ENCODE results near the gene AGPAT3.

The AGPAT3 gene

GRCh38 chr21:43981871-43982210 lies 116.8 kb downstream of the AGPAT3 start:
- DNase-seq, result no peak

DNA sequence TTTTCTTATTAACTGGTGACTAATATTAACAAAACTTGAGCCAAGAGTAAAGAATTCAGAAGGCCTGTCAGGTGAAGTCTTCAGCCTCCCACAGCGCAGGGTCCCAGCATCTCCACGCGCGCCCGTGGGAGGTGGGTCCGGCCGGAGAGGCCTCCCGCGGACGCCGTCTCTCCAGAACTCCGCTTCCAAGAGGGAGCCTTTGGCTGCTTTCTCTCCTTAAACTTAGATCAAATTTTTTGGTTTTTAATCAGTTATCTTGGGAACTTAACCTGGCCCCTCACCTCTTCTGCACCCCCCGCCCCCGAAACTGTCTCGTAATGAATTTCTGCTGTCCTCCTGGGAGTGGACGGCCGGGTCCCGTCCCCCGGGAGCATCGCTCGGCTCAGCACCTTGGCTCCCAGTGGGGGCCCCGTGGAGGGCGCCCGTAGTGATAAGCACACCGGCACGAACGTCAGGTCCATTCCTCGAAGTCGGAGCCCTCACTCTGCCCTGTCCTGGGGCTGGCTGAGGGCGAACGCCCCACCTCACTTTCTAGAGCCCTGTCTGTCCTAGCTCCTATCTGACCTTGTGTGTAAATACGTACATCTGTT lies 117.6 kb downstream of the AGPAT3 start:
- DNase-seq, result no peak

DNA sequence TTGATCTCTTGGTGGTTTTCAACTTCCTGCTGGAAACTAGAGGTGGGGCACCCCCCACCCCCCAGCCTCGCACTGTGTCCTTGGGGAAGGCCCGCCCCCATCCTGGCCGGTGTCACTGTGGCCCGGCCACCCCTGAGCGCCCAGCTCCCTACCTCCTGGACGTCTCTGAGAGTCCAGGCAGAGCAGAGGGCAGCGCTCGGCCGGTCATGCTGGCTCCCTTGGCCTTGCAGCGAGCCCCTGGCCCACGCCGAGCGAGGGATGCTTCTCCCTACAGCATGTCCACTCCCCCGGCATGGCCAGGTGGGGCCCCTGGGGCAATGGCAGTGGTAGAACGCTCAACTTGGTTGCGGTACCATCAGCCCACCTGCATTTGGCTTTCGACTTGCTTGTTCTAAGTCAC lies 118.4 kb downstream of the AGPAT3 start:
- no peak for DNase-seq

- DNase-seq, result no peak
Observed at GRCh38 chr21:43983860-43984420, 118.9 kb downstream of the AGPAT3 start.

- no peak for DNase-seq
Observed at GRCh38 chr21:43984905-43985689, 120.1 kb downstream of the AGPAT3 start.

GRCh38 chr21:43985690-43986251 lies 120.7 kb downstream of the AGPAT3 start:
- no peak for DNase-seq

DNA sequence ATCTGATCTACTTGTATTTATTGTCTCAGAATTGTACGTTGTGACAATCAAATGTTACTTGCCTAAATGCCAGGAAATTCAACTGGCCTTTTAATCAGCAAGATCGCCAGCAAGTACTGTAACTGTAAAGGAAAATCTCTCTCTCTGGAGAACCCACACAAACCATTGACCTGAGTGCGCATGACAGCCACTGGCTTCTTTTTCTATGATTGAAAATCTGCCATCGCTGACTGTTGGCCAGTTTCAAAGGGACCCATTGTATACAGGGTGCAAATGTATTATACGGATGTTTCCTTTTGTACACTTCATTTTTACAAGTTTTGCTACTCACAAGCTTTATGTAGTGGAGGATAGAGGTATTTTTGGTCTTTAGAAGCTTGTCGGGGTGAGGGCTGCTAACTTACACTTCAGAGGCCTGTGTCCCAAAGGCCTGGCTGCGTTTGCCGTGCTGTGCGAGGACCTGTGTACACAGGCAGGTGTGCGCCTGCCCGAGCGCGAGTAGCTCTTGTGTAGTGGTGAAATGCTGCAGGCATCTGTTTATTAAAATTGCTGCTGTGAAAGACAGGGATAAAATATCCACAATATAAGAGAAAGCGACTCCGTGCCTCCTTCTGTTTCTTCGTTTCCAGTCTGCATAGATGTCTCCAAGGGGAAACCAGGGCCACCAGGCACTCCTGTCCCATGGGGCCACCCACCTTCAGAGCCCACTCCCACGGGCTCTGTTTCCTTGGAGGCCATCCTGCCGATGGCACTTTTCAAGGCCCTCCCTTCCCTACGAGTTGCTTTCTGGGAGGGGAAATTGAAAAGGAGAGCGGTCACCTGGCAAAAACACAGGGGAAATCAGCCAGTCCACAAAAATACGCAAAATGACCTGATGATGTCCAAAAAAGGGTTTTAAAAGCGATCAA lies 121.8 kb downstream of the AGPAT3 start:
- peak in 1 of 3 experiments; percentile 39 for DNase-seq

DNA sequence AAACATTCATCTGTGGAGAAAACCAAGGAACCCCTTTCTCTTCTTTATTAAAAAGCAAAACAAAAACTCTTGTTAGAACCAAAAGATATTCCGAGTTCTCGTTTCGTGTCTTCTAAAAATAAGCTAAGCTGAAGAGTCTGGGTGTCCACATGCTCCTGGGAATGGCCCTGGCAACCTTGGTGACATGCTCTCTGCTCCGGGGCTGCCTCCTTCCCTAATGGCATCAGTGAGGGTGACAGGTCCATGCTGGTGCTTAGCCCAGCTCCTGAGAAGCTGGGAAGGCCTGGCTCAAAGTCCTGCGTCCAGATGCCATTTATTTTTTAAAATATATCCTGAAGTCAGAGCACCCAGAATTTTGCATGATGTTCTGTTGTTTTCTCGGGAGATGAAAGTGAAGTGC lies 122.5 kb downstream of the AGPAT3 start:
- DNase-seq, result no peak

- DNase-seq, result no peak
Observed at GRCh38 chr21:43988016-43988415, 123.0 kb downstream of the AGPAT3 start.

DNA sequence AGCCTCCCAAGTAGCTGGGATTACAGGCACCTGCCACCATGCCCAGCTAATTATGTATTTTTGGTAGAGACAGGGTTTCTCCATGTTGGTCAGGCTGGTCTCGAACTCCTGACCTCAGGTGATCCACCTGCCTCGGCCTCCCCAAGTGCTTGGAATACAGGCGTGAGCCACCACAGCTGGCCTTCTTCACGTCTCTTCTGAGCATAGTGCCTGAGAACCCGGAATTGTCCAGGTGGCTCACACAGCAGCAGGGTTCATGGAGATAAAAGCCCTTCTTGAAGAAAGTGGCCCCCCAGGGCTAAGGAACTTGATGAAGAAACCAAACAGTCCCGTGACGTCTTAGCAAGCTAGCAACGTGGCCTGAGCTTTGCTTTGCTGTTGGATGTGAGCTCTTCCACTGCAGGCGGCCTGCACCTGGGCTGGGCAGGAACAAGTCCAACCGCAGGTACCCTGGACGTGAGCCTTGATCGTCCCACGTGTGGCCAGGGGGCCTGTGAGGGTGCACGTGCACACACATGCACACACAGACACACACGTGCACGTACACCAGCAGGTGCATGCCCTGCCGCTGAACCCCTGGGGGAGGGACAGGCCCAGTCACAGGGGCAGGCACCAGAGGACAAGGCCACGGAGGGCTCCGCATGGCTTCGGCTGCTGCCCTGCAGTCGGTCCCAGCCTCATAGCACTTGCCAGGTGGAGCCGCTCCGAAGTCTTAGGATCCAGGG lies 123.6 kb downstream of the AGPAT3 start:
- DNase-seq, result no peak

GRCh38 chr21:43989401-43989800 lies 124.4 kb downstream of the AGPAT3 start:
- no peak for DNase-seq

GRCh38 chr21:43991447-43991991 lies 126.5 kb downstream of the AGPAT3 start:
- no peak for DNase-seq

DNA sequence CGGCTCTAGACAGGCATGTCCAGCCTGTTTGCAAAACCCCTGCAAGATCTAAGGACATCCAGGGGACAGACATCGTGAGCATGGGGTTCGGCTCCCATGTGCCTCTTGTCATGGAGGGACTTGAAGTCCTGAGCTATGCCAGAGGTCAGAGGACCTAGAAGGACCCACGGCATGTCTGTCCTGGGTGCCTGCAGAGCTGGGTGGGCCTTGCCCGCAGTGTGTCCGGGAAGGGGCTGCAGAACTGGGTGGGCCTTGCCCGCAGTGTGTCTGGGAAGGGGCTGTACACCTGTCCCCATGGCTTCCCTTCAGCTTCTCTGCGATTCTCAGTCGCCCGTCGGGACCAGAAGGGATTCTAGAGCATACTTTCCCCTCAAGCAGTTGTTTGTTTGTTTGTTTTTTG lies 127.1 kb downstream of the AGPAT3 start:
- no peak for DNase-seq

GRCh38 chr21:43993420-43993934 lies 128.5 kb downstream of the AGPAT3 start:
- no peak for DNase-seq

DNA sequence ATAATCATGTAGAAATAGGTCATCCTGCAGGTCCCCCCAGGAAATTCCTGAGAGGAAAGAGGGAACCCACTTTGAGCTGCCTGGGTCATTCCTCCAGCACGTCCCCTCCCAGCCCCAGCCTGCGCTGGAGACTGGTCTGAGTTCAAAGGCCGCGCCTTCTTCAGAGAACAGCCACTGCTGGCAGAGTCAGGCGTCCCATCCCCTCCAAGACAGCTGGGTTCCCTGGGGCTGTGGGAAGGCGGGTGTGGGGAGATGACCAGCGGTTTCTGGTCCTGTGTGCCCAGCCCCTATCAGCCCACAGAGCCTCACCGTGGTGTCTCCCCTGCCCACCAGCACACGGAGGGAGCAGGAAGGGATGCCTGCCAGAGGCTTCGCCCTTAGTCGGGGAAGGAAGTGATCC lies 129.1 kb downstream of the AGPAT3 start:
- DNase-seq, result no peak

- no peak for DNase-seq
Observed at GRCh38 chr21:43994646-43995045, 129.6 kb downstream of the AGPAT3 start.

GRCh38 chr21:43995521-43996105 lies 130.6 kb downstream of the AGPAT3 start:
- DNase-seq, result no peak

DNA sequence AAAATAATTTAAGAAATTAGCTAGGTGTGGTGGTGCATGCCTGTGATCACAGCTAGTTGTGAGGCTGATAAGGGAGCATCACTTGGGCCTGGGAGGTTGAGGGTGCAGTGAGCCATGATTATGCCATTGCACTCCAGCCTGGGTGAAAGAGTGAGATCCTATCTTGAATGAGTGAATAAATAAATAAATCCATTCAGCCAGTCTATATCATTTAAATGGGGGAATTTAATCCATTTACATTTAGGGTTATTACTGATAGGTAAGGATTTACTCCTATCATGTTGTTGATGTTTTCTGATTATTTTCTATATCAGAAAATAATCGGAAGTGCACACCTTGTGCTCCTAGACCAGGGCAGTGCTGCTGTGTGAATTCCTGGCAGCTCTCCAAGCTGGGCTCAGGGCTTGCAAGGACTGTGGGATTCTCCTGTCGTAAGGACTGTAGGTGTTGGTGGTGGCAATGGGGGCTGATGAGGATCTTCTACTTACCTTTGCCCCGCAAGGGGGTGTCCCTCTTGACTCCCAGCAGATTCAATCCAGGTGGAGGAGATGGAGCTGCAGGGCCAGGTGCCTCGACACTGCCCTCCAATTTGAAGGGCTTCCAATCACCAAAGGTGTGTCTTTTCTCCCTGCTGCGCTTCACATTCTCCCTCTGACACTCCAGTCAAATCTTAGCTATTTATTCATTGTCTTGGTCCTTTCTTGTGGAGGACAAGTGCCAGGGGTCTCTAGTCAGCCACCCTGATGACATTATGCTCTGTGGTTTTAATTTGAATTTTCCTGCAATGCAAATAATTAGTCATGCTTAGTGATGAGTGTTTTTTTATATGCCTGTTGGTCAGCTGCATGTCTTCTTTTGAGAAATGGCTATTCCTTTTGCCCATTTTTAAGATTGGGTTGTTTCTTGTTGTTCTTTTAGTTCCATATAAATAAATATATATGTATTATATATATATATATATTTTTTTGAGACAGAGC lies 133.0 kb downstream of the AGPAT3 start:
- DNase-seq, result no peak

GRCh38 chr21:44000360-44000759 lies 135.3 kb downstream of the AGPAT3 start:
- no peak for DNase-seq

DNA sequence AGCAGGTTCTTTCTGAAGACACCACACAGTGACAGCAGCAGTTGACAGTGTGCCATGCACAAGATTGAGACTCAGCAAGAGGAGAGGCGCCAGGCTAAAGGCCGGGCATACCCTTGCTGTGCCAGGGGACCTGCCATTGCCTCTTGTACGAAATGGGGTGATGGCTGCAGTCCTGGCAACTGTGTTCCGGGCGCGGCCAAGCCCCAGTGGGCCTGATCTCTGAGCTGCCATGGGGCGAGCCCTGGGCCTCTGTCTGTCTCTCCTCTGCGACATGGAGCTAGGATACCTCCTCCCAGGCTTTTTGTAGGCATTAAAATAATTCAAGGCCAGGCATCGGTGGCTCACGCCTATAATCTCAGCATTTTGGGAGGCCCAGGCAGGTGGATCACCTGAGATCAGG lies 137.5 kb downstream of the AGPAT3 start:
- no peak for DNase-seq
